ENCODE results near the gene SDC3.

The SDC3 gene

DNA sequence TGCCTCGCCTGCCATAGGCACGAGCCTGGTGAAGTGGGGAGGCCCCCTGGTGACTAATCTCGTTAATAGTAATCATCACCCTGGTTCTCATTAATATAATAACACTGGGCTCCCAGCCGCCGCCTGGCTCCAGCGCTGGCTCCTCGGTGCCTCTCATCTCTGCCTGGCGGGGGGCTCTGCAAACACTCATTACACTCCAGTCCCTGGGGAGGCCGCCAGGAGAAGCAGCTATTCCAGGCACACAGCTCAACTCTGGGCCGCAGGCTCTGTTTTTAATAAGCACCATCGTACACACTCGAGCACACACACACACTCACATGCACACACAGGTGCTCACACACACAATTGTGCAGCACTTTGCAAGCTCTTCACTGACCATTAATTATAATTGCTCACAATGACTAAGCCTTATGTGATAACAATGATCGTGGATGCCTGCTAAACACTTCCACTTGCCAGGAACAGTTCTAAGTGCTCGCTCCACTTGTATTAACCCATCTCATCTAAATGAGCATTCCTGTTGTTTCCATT, 52.2 kb downstream of the SDC3 start:
- Histone ChIP-seq H3K4me1 (ENCODE audit: control insufficient read depth, insufficient read depth, low read length) (peaks cover 6% of the 10 kb centered on the region), H3K36me3 (ENCODE audit: control insufficient read depth, insufficient read depth, low read length) (no peaks in the 10 kb centered on the region), H3K9ac (ENCODE audit: low read length) (no peak overlapping the region), H3K27me3 (ENCODE audit: control insufficient read depth, insufficient read depth, low read length) (no peaks in the 10 kb centered on the region), H3K27ac (ENCODE audit: low read depth, low read length) (peak overlapping the region; percentile 71), H3K4me3 (ENCODE audit: low read length) (no peak overlapping the region)

DNA sequence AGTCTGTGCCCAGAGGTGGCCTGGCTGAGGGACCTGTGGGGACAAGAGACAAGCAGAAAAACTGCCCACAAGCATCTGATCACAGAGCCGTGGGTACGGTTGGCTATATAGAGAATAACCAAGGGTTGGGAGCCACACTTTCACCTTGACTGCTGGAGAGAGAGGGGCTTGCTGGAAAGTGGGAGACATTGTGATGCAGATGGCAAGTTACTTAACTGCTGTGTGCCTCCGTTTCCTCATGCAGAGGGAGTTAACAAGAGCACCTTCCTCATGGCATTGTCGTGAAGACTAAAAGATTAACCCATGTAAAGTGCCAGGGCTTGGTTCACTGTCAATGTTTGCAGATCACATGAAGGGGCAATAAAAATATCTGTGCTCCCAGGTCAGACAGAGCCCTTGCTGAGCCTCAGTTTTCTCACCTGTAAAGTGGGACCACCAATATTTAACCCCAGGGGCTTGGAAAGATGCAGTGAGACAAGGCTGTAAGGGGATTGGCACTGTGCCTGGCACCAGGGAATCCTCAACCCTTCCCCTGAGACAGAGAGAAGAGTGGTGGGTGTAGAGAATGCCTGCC, 52.8 kb downstream of the SDC3 start:
- H3K27ac ChIP-seq (ENCODE audit: low read depth, low read length): peak overlapping the region; percentile 71
- H3K36me3 ChIP-seq (ENCODE audit: control insufficient read depth, insufficient read depth, low read length): no peaks in the 10 kb centered on the region
- peaks cover 6% of the 10 kb centered on the region for H3K4me1 ChIP-seq (ENCODE audit: control insufficient read depth, insufficient read depth, low read length)
- H3K9ac ChIP-seq (ENCODE audit: low read length): no peak overlapping the region
- H3K27me3 ChIP-seq (ENCODE audit: control insufficient read depth, insufficient read depth, low read length): no peaks in the 10 kb centered on the region
- H3K4me3 ChIP-seq (ENCODE audit: low read length): no peak overlapping the region

DNA sequence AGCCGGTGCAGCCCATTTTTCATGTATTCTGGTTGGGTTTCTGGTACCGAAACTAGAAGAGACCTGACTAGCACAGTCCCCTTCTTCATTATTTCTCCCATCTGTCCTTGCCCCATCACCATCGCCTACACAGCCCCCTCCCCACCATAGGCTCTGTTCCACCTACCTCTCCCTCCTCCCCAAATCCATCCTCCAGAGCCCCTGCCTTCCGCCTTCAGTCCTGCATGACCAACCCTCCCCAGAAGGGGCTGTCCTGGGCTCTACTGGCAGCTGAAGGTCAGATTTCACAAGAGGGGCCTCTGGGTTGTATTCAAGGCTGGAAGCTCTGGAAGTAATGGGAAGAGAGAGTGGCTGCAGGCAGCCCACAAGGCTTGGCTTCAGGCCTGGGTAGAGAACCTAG, 55.2 kb downstream of the SDC3 start:
- H3K27ac ChIP-seq (ENCODE audit: low read depth, low read length): no peak overlapping the region
- H3K9ac ChIP-seq (ENCODE audit: low read length): no peak overlapping the region
- no peaks in the 10 kb centered on the region for H3K36me3 ChIP-seq (ENCODE audit: control insufficient read depth, insufficient read depth, low read length)
- H3K4me3 ChIP-seq (ENCODE audit: low read length): no peak overlapping the region
- H3K4me1 ChIP-seq (ENCODE audit: control insufficient read depth, insufficient read depth, low read length): peaks cover 6% of the 10 kb centered on the region
- H3K27me3 ChIP-seq (ENCODE audit: control insufficient read depth, insufficient read depth, low read length): no peaks in the 10 kb centered on the region

DNA sequence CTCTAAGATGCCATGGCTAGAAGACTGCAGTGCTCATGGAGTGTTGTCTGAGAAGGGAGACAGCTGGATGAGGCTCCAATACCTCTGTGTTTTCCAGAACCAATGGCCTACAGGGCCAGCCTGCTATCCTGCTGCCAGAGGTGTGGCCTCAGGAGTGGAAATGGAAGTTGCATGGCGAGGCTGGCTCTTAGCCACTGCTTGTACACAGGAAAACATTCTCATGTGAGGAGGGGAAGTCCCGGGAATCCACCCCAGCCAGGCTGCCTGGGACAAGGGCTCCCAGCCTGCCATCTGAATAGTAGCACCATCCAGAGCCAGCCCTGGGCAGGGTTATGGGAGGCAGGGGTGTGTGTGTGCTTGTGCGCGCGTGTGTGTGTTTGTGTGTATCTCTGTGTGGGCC, 56.5 kb downstream of the SDC3 start:
- no peaks in the 10 kb centered on the region for H3K27me3 ChIP-seq (ENCODE audit: control insufficient read depth, insufficient read depth, low read length)
- no peaks in the 10 kb centered on the region for H3K36me3 ChIP-seq (ENCODE audit: control insufficient read depth, insufficient read depth, low read length)
- H3K4me3 ChIP-seq (ENCODE audit: low read length): no peak overlapping the region
- no peak overlapping the region for H3K9ac ChIP-seq (ENCODE audit: low read length)
- H3K4me1 ChIP-seq (ENCODE audit: control insufficient read depth, insufficient read depth, low read length): peaks cover 6% of the 10 kb centered on the region
- H3K27ac ChIP-seq (ENCODE audit: low read depth, low read length): peak overlapping the region; percentile 39

DNA sequence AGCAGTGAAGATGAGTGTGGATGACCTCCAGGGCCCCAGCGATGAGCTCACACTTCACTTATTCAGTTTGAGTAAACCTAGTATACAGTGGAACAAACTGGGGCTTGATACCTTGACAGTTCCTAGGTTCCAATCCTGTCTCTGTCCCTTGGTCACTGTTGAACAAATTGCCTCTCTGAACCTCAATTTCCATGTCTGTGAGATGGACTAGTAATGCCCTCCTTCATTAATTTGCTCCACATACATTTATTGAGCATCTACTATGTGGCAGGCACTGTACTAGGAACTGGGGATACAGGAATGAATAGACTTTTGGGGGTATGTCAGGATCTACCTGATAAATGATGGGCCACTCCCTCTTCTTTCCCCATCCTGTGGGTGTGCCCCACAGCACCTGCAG, 57.3 kb downstream of the SDC3 start:
- Histone ChIP-seq H3K27me3 (ENCODE audit: control insufficient read depth, insufficient read depth, low read length) (no peaks in the 10 kb centered on the region), H3K4me3 (ENCODE audit: low read length) (no peak overlapping the region), H3K27ac (ENCODE audit: low read depth, low read length) (no peak overlapping the region), H3K36me3 (ENCODE audit: control insufficient read depth, insufficient read depth, low read length) (no peaks in the 10 kb centered on the region), H3K4me1 (ENCODE audit: control insufficient read depth, insufficient read depth, low read length) (peaks cover under 1% of the 10 kb centered on the region), H3K9ac (ENCODE audit: low read length) (no peak overlapping the region)

DNA sequence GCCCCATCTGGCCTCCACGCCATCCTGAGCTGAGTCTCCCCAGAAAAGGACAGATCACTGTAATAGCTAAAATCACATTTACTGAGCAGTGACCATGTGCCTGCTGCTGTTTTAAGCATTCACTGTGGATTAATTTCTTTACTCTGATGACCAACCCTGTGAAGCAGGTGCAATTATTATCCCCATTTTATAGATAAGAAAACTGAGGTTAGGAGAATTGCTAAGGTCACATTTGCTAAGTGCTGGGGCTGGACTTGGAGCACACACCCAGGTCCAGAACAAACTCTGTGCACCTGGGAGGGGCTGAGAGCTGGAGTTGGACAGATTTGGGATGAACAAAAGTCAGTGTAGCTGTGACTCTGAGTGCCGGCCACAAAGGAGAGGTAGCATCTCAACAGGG, 58.0 kb downstream of the SDC3 start:
- H3K9ac ChIP-seq (ENCODE audit: low read length): no peak overlapping the region
- no peak overlapping the region for H3K4me3 ChIP-seq (ENCODE audit: low read length)
- no peaks in the 10 kb centered on the region for H3K36me3 ChIP-seq (ENCODE audit: control insufficient read depth, insufficient read depth, low read length)
- H3K27me3 ChIP-seq (ENCODE audit: control insufficient read depth, insufficient read depth, low read length): no peaks in the 10 kb centered on the region
- no peak overlapping the region for H3K27ac ChIP-seq (ENCODE audit: low read depth, low read length)
- no peaks in the 10 kb centered on the region for H3K4me1 ChIP-seq (ENCODE audit: control insufficient read depth, insufficient read depth, low read length)

DNA sequence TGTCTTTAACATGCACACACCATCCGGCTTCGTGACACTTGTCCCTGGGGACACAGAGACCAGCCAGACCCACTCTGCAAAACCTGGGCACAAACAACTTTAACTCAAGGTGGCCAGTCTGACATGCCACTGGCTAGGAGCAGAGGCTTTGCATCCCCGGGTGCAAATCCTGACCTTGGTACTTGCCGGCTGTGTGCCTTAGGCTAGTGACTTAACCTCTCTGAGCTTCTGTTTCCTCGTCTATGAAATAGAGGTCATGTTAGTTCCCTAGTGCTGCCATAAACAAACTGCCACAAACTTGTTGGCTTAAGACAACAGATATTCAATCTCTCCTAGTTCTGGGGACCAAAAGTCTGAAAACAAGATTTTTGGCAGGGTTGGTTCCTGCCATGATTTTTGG, 60.4 kb downstream of the SDC3 start:
- no peak overlapping the region for H3K4me3 ChIP-seq (ENCODE audit: low read length)
- H3K27ac ChIP-seq (ENCODE audit: low read depth, low read length): peak overlapping the region; percentile 29
- H3K4me1 ChIP-seq (ENCODE audit: control insufficient read depth, insufficient read depth, low read length): no peaks in the 10 kb centered on the region
- no peaks in the 10 kb centered on the region for H3K27me3 ChIP-seq (ENCODE audit: control insufficient read depth, insufficient read depth, low read length)
- H3K9ac ChIP-seq (ENCODE audit: low read length): no peak overlapping the region
- H3K36me3 ChIP-seq (ENCODE audit: control insufficient read depth, insufficient read depth, low read length): no peaks in the 10 kb centered on the region

DNA sequence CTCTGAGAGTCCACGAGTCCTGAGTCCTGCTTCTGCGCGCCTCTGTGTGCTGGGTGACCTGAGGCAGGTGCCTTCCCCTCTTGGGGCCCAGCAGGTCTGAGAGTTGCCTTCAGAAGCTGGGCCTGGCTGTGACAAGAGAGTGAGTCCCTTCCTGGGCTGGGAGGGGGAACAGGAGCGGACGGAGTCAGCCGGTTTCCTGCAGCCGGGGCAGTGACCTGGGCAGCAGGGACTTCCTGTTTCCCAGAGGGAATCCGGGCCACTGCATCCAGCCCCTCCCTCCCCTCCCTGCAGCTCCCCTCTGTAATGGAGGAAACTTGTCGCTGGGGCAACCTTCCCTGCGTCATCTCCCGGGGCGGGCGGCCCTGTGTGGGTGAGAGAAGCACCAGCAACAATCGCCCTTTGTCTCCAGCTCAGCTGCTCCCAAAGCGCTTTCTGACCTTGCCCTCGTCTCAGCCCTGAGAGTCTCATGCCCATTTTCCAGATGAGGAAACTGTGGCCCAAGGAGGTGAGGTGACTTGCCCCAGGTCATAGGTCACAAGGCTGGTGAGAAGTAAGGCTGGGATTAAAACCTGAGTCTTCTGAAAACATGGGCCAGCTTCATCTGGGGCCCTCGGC, 61.1 kb downstream of the SDC3 start:
- Histone ChIP-seq H3K27ac (ENCODE audit: low read depth, low read length) (peak overlapping the region; percentile 35), H3K4me1 (ENCODE audit: control insufficient read depth, insufficient read depth, low read length) (no peaks in the 10 kb centered on the region)

DNA sequence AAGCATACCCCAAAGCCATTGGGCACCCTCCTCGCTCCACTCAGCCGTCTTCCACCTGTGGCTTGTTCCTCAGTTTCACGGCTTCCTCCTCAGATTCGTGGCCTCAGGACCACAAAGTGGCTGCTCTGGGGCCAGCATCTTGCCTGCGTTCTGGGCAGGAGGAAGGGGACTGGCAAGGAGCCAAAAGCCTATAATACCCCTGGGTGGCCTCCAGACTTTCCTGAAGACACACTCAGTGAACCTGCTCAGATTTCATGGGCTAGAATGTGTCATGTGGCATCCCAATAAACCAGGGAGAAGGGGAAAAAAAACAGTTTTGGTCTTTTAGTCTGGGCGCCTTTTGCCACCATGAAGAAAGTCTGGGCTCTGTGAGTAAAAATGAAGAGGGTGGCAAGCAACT, 62.0 kb downstream of the SDC3 start:
- no peak overlapping the region for H3K9ac ChIP-seq (ENCODE audit: low read length)
- no peak overlapping the region for H3K4me3 ChIP-seq (ENCODE audit: low read length)
- H3K36me3 ChIP-seq (ENCODE audit: control insufficient read depth, insufficient read depth, low read length): no peaks in the 10 kb centered on the region
- H3K27ac ChIP-seq (ENCODE audit: low read depth, low read length): no peak overlapping the region
- H3K27me3 ChIP-seq (ENCODE audit: control insufficient read depth, insufficient read depth, low read length): no peaks in the 10 kb centered on the region
- no peaks in the 10 kb centered on the region for H3K4me1 ChIP-seq (ENCODE audit: control insufficient read depth, insufficient read depth, low read length)

More for the DNA sequence above, 61.1 kb downstream of the SDC3 start:
- Histone ChIP-seq H3K4me3 (ENCODE audit: low read length) (no peak overlapping the region), H3K27me3 (ENCODE audit: control insufficient read depth, insufficient read depth, low read length) (no peaks in the 10 kb centered on the region), H3K36me3 (ENCODE audit: control insufficient read depth, insufficient read depth, low read length) (no peaks in the 10 kb centered on the region), H3K9ac (ENCODE audit: low read length) (no peak overlapping the region)

DNA sequence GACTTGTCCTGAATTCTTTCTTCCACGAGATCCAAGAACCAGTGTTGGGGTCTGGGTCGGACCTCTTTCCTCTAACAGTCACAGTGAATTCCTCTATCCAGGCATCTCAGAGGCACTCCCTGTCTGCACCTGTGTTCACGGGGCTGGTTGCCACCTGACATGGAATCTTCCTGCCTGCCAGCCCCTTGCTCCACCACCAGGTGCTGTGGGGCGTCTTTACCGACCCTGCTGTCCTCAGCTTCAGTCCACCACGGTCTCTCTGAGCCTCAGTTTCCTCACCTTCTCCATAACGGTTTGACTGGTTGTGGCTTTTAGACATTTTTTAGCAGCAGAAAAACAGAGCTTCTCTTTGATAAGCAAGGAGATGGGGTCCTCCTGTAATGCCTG, 62.7 kb downstream of the SDC3 start:
- Histone ChIP-seq H3K4me3 (ENCODE audit: low read length) (no peak overlapping the region), H3K27me3 (ENCODE audit: control insufficient read depth, insufficient read depth, low read length) (no peaks in the 10 kb centered on the region)

DNA sequence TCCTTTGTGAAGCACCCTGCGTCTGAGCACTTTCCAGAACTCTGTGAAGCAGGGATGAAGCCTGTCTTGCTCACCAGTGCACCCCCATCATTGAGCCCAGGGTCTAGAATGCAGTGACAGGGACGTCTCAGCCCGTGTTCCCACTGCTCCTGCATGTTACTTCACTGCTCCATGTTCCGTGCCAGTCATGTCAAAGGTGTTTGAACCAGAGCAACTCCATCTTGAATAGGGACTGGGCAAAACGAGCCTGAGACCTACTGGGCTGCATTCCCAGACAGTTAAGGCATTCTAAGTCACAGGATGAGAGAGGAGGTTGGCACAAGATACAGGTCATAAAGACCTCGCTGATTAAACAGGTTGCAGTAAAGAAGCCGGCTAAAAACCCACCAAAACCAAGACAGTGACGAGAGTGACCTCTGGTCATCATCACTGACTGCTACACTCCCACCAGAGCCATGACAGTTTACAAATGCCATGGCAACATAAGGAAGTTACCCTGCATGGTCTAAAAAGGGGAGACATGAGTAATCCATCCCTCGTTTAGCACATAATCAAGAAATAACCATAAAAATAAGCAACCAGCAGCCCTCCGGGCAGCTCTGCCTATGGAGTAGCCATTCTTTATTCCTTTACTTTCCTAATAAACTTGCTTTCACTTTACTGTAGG, 63.2 kb downstream of the SDC3 start:
- no peaks in the 10 kb centered on the region for H3K36me3 ChIP-seq (ENCODE audit: control insufficient read depth, insufficient read depth, low read length)
- H3K4me1 ChIP-seq (ENCODE audit: control insufficient read depth, insufficient read depth, low read length): no peaks in the 10 kb centered on the region
- no peaks in the 10 kb centered on the region for H3K27me3 ChIP-seq (ENCODE audit: control insufficient read depth, insufficient read depth, low read length)
- no peak overlapping the region for H3K27ac ChIP-seq (ENCODE audit: low read depth, low read length)
- no peak overlapping the region for H3K9ac ChIP-seq (ENCODE audit: low read length)
- no peak overlapping the region for H3K4me3 ChIP-seq (ENCODE audit: low read length)

More for the DNA sequence above, 62.7 kb downstream of the SDC3 start:
- Histone ChIP-seq H3K36me3 (ENCODE audit: control insufficient read depth, insufficient read depth, low read length) (no peaks in the 10 kb centered on the region), H3K9ac (ENCODE audit: low read length) (no peak overlapping the region), H3K4me1 (ENCODE audit: control insufficient read depth, insufficient read depth, low read length) (no peaks in the 10 kb centered on the region), H3K27ac (ENCODE audit: low read depth, low read length) (no peak overlapping the region)

DNA sequence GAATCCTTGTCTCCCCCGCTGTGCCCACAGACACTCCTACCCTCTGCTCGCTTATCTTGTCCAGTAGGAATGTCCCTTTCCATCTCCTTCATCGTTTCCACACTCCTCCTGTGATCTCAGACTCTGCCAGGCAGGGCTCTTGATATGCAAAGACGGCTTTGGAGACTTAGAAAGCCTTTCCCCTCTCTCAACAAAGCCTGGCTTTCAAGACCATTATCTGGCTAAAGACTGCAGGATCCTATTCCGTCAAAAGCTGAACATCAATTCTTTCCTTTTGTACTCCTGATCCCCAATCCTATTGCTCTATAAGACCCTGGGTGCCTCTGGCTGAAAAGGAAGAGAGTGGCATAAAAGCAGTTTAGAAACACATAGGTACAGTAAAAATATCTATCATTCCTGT, 63.9 kb downstream of the SDC3 start:
- no peaks in the 10 kb centered on the region for H3K4me1 ChIP-seq (ENCODE audit: control insufficient read depth, insufficient read depth, low read length)
- H3K4me3 ChIP-seq (ENCODE audit: low read length): no peak overlapping the region
- H3K9ac ChIP-seq (ENCODE audit: low read length): no peak overlapping the region
- no peak overlapping the region for H3K27ac ChIP-seq (ENCODE audit: low read depth, low read length)
- H3K36me3 ChIP-seq (ENCODE audit: control insufficient read depth, insufficient read depth, low read length): no peaks in the 10 kb centered on the region
- no peaks in the 10 kb centered on the region for H3K27me3 ChIP-seq (ENCODE audit: control insufficient read depth, insufficient read depth, low read length)
